GM12878 (cell line): ENCODE measurements around the gene SP1. TPM values are rescaled to one million over a fixed set of nuclear protein-coding genes. Genes with fewer than 3 reads are reported as not detected.
A peak's percentile ranks its signal among the peaks of the same experiment; 100 is the strongest.

Experiments
- ATF7 ChIP-seq: fragments of 450-650 bp; IDR thresholded peaks from 2 replicates; pipeline ENCODE4 v1.6.1; 2016; ENCODE audit warnings: low read depth, mild to moderate bottlenecking
- CHD2 ChIP-seq: IDR thresholded peaks from 2 replicates; pipeline ENCODE4 v1.6.1; 2011; ENCODE audit warnings: low read depth, low read length, improper control_type of control experiment, borderline replicate concordance
- ESRRA ChIP-seq: IDR thresholded peaks from 2 replicates; pipeline ENCODE4 v1.6.1; 2012; ENCODE audit warnings: mild to moderate bottlenecking, low read length, improper control_type of control experiment
- GABPA ChIP-seq: IDR thresholded peaks from 2 replicates; pipeline ENCODE4 v1.6.1; 2014; ENCODE audit warnings: antibody characterized with exemption, low read depth, mild to moderate bottlenecking, inconsistent platforms
- GATAD2B ChIP-seq: fragments of 450-650 bp; conservative IDR thresholded peaks from 2 replicates; pipeline ENCODE4 v1.6.1; 2017; ENCODE audit warnings: low read depth, mild to moderate bottlenecking, moderate library complexity
- HDAC6 ChIP-seq: fragments of 200-600 bp; sonication (generic); IDR thresholded peaks from one replicate; pipeline ENCODE4 v1.8.0; 2017; ENCODE audit warnings: antibody characterized with exemption; ENCODE audit not compliant: unreplicated experiment
- HDGF ChIP-seq: fragments of 450-650 bp; IDR thresholded peaks from 2 replicates; pipeline ENCODE4 v1.6.1; 2016; ENCODE audit warnings: antibody characterized with exemption
- KDM1A ChIP-seq: fragments of 200-600 bp; sonication (generic); IDR thresholded peaks from 2 replicates; pipeline ENCODE4 v1.6.1; 2016; ENCODE audit warnings: borderline replicate concordance
- MEF2B ChIP-seq: fragments of 450-650 bp; IDR thresholded peaks from 2 replicates; pipeline ENCODE4 v1.6.1; 2018; ENCODE audit warnings: mild to moderate bottlenecking, moderate library complexity; ENCODE audit not compliant: partially characterized antibody, poor library complexity, severe bottlenecking
- NR2C1 ChIP-seq: fragments of 450-650 bp; IDR thresholded peaks from 2 replicates; pipeline ENCODE4 v1.6.1; 2017; ENCODE audit warnings: antibody characterized with exemption, mild to moderate bottlenecking, moderate library complexity
- PAX5 ChIP-seq: IDR thresholded peaks from 2 replicates; pipeline ENCODE4 v1.6.1; 2011; ENCODE audit warnings: low read depth, low read length, borderline replicate concordance
- PAX8 ChIP-seq: fragments of 450-650 bp; IDR thresholded peaks from 2 replicates; pipeline ENCODE4 v1.6.1; 2017; ENCODE audit warnings: mild to moderate bottlenecking, moderate library complexity
- POLR2A ChIP-seq: IDR thresholded peaks from 2 replicates; pipeline ENCODE4 v1.6.1; 2011; ENCODE audit warnings: low read depth, mild to moderate bottlenecking, low read length
- POLR2AphosphoS2 ChIP-seq: IDR thresholded peaks from 2 replicates; pipeline ENCODE4 v1.6.1; 2011; ENCODE audit warnings: low read depth, mild to moderate bottlenecking, low read length, improper control_type of control experiment, moderate library complexity
- SP1 ChIP-seq: IDR thresholded peaks from one replicate; pipeline ENCODE4 v1.6.1; 2011; ENCODE audit warnings: low read depth, low read length
- TCF12 ChIP-seq: IDR thresholded peaks from 2 replicates; pipeline ENCODE4 v1.6.1; 2011; ENCODE audit warnings: low read depth, mild to moderate bottlenecking, low read length
- TCF3 ChIP-seq: IDR thresholded peaks from 2 replicates; pipeline ENCODE4 v1.6.1; 2012; ENCODE audit warnings: low read depth, mild to moderate bottlenecking, low read length, borderline replicate concordance; ENCODE audit not compliant: insufficient read depth
- YBX1 ChIP-seq: fragments of 450-650 bp; IDR thresholded peaks from 2 replicates; pipeline ENCODE4 v1.6.1; 2016; ENCODE audit warnings: antibody characterized with exemption
- YY1 ChIP-seq: IDR thresholded peaks from 2 replicates; pipeline ENCODE4 v1.6.1; 2011; ENCODE audit warnings: low read depth, mild to moderate bottlenecking, low read length
- ZSCAN29 ChIP-seq: fragments of 450-650 bp; IDR thresholded peaks from 2 replicates; pipeline ENCODE4 v1.6.1; 2017; ENCODE audit warnings: mild to moderate bottlenecking, moderate library complexity
- polyA plus RNA-seq, 11 experiments: library from polyadenylated mRNA; depleted of rRNA in 4 of 11; unstranded in 6 of 11; stranded (reverse) in 5 of 11; fragments of >200 nt; fragmentation: Nextera tagmentation in 4 of 11; fragmentation: Illumina TruSeq in 1 of 11; extraction: Ambion mirVana in 4 of 11; extraction: Trizol in 1 of 11; gene quantifications; 1 replicate in 1 of 11; 2 replicates in 10 of 11; pipeline versions ENCODE4 v1.2.1 to v1.2.3, GENCODE V29; 2011 to 2016; ENCODE audit warnings: inconsistent platforms in 2 of 11, missing spikeins in 2 of 11, low read depth in 1 of 11
- total RNA-seq, 4 experiments: library from RNA; depleted of rRNA in 3 of 4; stranded (reverse); fragments of >200 nt in 3 of 4; fragmentation: Illumina TruSeq in 1 of 4; extraction: Trizol in 1 of 4; gene quantifications; 2 replicates each; pipeline versions ENCODE4 v1.2.1 to v1.2.3, GENCODE V29; 2013 to 2021
- TF ChIP-seq, protein P1 (sequence below): fragments of 450-650 bp; IDR thresholded peaks from 2 replicates; pipeline ENCODE4 v1.6.1; 2017; ENCODE audit warnings: mild to moderate bottlenecking, moderate library complexity
- TF ChIP-seq, protein P2 (sequence below): fragments of 450-650 bp; IDR thresholded peaks from 2 replicates; pipeline ENCODE4 v1.6.1; 2017; ENCODE audit warnings: borderline replicate concordance
- TF ChIP-seq, protein P3 (sequence below): IDR thresholded peaks from 2 replicates; pipeline ENCODE4 v1.6.1; 2011; ENCODE audit warnings: mild to moderate bottlenecking, low read depth, low read length, moderate library complexity; ENCODE audit not compliant: insufficient replicate concordance
- TF ChIP-seq, protein P4 (sequence below): fragments of 450-650 bp; IDR thresholded peaks from 2 replicates; pipeline ENCODE4 v1.6.1; 2016; ENCODE audit warnings: mild to moderate bottlenecking

SP1 gene
- total and polyA plus RNA-seq, 10 of the 15 experiments (the other 5 are each of a cell fraction or from before 2014, with no cell fraction given): 3.3 to 52.0 (median 25.2) TPM

DNA sequence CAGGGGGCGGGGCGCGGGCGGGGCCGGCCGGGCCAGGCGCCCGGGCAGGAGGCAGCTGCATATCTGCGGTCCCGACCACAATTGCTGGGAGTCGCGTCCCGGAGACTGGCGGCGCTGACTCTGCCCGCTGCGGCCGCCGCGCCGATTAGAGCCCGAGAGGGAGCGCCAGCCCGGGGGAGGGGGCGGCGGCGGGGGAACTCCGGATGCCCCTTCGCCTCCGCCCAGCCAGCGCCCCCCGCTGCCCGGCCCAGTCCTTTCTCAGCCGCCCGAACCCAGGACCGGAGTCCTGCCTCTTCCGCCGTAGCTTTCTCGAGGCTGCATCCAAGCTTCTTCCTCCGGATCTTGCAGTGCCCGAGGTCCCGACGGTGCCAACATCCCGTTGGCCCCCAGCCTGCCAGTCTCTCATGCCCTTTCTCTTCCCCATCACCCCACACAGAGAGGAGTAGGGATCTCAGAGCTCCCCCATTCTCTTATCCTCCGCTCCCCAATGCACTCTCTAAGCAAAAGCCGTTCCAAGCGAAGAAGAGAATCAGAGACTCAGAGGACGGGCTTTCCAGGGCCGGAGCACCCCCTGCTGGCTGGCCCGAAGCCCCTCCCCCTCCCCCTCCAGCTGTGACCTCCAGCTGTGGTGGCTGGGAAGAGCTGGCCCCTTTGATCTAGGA lies 35.0 kb upstream of the SP1 start (continued):
- TF ChIP-seq, protein P1, sequence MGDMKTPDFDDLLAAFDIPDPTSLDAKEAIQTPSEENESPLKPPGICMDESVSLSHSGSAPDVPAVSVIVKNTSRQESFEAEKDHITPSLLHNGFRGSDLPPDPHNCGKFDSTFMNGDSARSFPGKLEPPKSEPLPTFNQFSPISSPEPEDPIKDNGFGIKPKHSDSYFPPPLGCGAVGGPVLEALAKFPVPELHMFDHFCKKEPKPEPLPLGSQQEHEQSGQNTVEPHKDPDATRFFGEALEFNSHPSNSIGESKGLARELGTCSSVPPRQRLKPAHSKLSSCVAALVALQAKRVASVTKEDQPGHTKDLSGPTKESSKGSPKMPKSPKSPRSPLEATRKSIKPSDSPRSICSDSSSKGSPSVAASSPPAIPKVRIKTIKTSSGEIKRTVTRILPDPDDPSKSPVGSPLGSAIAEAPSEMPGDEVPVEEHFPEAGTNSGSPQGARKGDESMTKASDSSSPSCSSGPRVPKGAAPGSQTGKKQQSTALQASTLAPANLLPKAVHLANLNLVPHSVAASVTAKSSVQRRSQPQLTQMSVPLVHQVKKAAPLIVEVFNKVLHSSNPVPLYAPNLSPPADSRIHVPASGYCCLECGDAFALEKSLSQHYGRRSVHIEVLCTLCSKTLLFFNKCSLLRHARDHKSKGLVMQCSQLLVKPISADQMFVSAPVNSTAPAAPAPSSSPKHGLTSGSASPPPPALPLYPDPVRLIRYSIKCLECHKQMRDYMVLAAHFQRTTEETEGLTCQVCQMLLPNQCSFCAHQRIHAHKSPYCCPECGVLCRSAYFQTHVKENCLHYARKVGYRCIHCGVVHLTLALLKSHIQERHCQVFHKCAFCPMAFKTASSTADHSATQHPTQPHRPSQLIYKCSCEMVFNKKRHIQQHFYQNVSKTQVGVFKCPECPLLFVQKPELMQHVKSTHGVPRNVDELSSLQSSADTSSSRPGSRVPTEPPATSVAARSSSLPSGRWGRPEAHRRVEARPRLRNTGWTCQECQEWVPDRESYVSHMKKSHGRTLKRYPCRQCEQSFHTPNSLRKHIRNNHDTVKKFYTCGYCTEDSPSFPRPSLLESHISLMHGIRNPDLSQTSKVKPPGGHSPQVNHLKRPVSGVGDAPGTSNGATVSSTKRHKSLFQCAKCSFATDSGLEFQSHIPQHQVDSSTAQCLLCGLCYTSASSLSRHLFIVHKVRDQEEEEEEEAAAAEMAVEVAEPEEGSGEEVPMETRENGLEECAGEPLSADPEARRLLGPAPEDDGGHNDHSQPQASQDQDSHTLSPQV: 0 out of 2 replicates have a peak, but pooled peaks have one; percentile 35
- TF ChIP-seq, protein P2, sequence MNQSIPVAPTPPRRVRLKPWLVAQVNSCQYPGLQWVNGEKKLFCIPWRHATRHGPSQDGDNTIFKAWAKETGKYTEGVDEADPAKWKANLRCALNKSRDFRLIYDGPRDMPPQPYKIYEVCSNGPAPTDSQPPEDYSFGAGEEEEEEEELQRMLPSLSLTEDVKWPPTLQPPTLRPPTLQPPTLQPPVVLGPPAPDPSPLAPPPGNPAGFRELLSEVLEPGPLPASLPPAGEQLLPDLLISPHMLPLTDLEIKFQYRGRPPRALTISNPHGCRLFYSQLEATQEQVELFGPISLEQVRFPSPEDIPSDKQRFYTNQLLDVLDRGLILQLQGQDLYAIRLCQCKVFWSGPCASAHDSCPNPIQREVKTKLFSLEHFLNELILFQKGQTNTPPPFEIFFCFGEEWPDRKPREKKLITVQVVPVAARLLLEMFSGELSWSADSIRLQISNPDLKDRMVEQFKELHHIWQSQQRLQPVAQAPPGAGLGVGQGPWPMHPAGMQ: no peak
- TF ChIP-seq POLR2A: 0 out of 2 replicates have a peak, but pooled peaks have one; percentile 32
- TF ChIP-seq ZSCAN29: no peak
- TF ChIP-seq YBX1: no peak
- no peak for TF ChIP-seq NR2C1
- TF ChIP-seq ATF7: no peak
- TF ChIP-seq HDGF: 0 out of 2 replicates have a peak, but pooled peaks have one; percentile 33
- TF ChIP-seq SP1: peak; percentile 16
- 0 out of 2 replicates have a peak, but pooled peaks have one; percentile 50 for TF ChIP-seq GATAD2B
- TF ChIP-seq PAX5: 0 out of 2 replicates have a peak, but pooled peaks have one; percentile 38
- TF ChIP-seq, protein P3, sequence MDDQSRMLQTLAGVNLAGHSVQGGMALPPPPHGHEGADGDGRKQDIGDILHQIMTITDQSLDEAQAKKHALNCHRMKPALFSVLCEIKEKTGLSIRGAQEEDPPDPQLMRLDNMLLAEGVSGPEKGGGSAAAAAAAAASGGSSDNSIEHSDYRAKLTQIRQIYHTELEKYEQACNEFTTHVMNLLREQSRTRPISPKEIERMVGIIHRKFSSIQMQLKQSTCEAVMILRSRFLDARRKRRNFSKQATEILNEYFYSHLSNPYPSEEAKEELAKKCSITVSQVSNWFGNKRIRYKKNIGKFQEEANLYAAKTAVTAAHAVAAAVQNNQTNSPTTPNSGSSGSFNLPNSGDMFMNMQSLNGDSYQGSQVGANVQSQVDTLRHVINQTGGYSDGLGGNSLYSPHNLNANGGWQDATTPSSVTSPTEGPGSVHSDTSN: peak; percentile 3
- peak; percentile 94; the same call in 1 of the 2 replicates for TF ChIP-seq KDM1A
- no peak for TF ChIP-seq GABPA
- TF ChIP-seq PAX8: no peak
- peak; percentile 86 for TF ChIP-seq TCF12
- TF ChIP-seq, protein P4, sequence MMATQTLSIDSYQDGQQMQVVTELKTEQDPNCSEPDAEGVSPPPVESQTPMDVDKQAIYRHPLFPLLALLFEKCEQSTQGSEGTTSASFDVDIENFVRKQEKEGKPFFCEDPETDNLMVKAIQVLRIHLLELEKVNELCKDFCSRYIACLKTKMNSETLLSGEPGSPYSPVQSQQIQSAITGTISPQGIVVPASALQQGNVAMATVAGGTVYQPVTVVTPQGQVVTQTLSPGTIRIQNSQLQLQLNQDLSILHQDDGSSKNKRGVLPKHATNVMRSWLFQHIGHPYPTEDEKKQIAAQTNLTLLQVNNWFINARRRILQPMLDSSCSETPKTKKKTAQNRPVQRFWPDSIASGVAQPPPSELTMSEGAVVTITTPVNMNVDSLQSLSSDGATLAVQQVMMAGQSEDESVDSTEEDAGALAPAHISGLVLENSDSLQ: peak; percentile 33; the same call in 1 of the 2 replicates
- no peak for TF ChIP-seq MEF2B
- peak; percentile 49; the same call in 1 of the 2 replicates for TF ChIP-seq ESRRA
- TF ChIP-seq TCF3: peak; percentile 89; the same call in 1 of the 2 replicates
- no peak for TF ChIP-seq POLR2AphosphoS2
- no peak for TF ChIP-seq HDAC6
- TF ChIP-seq YY1: peak; percentile 58; the same call in 1 of the 2 replicates
- peak; percentile 78; the same call in 1 of the 2 replicates for TF ChIP-seq CHD2
